Gastrocnemius medialis (tissue), 4 donors: ENCODE measurements around the gene IL20RA.
"Not testable (repeated sequence)": the region's sequence is repeated elsewhere in the genome, so short reads cannot be mapped to it uniquely, and the experiment has no call there.

Experiments
- CTCF ChIP-seq, 5 experiments: fragments of 450-650 bp in 3 of 5; fragments of 200-600 bp in 2 of 5; sonication (generic) in 2 of 5; IDR thresholded peaks in 4 of 5; conservative IDR thresholded peaks in 1 of 5; 1 replicate in 4 of 5; 2 replicates in 1 of 5; pipeline ENCODE4 v1.5.1; 2016 to 2019; ENCODE audit warnings: antibody characterized with exemption in 5 of 5, mild to moderate bottlenecking in 3 of 5, moderate library complexity in 3 of 5
- POLR2A ChIP-seq, 2 donors: fragments of 450-650 bp; IDR thresholded peaks; one replicate each; pipeline ENCODE4 v1.6.1; 2017; ENCODE audit warnings: antibody characterized with exemption in 2 of 2, mild to moderate bottlenecking in 2 of 2, moderate library complexity in 2 of 2

- TF ChIP-seq CTCF (IDR thresholded peaks at IDR 0.05 in 4 of 5, conservative IDR thresholded peaks at IDR 0.05 in 1 of 5); POLR2A (IDR thresholded peaks at IDR 0.05): not testable (repeated sequence)
These were observed 31.0 kb upstream of the IL20RA start for GRCh38 chr6:137075790-137076189.
